ENCODE measurements around the gene CHRM2.

CHRM2 gene

DNA sequence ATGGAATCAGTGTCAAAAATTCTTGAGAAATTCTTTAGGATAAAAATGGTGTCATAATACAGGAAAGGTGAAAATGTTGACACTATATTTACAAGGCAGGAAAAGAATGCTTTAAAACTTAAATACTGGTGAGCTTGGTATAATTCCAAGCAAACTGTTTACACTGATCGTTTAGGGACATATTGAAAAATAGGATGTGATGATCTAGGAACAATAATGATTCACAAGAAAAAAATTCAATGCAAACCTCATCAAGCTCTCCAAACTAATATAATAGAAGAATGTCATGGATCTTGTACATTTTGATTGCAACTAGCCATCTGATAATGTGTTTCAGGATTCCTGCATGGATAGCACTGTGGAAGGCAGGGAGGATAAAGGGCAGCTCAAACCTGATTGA is 98.4 kb downstream of the CHRM2 start:
- TF ChIP-seq, protein P1, sequence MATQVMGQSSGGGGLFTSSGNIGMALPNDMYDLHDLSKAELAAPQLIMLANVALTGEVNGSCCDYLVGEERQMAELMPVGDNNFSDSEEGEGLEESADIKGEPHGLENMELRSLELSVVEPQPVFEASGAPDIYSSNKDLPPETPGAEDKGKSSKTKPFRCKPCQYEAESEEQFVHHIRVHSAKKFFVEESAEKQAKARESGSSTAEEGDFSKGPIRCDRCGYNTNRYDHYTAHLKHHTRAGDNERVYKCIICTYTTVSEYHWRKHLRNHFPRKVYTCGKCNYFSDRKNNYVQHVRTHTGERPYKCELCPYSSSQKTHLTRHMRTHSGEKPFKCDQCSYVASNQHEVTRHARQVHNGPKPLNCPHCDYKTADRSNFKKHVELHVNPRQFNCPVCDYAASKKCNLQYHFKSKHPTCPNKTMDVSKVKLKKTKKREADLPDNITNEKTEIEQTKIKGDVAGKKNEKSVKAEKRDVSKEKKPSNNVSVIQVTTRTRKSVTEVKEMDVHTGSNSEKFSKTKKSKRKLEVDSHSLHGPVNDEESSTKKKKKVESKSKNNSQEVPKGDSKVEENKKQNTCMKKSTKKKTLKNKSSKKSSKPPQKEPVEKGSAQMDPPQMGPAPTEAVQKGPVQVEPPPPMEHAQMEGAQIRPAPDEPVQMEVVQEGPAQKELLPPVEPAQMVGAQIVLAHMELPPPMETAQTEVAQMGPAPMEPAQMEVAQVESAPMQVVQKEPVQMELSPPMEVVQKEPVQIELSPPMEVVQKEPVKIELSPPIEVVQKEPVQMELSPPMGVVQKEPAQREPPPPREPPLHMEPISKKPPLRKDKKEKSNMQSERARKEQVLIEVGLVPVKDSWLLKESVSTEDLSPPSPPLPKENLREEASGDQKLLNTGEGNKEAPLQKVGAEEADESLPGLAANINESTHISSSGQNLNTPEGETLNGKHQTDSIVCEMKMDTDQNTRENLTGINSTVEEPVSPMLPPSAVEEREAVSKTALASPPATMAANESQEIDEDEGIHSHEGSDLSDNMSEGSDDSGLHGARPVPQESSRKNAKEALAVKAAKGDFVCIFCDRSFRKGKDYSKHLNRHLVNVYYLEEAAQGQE (IDR thresholded peaks at IDR 0.05; ENCODE audit: low read depth) = no peak
- TF ChIP-seq, protein P2, sequence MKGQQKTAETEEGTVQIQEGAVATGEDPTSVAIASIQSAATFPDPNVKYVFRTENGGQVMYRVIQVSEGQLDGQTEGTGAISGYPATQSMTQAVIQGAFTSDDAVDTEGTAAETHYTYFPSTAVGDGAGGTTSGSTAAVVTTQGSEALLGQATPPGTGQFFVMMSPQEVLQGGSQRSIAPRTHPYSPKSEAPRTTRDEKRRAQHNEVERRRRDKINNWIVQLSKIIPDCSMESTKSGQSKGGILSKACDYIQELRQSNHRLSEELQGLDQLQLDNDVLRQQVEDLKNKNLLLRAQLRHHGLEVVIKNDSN (IDR thresholded peaks at IDR 0.05) = no peak
- TF ChIP-seq TCF12 (IDR thresholded peaks at IDR 0.05; ENCODE audit: low read depth) = no peak
- no peak for TF ChIP-seq TAF1 (IDR thresholded peaks at IDR 0.05; ENCODE audit: low read depth)
- TF ChIP-seq EGR1 (IDR thresholded peaks at IDR 0.05) = no peak
- no peak for TF ChIP-seq CEBPB (IDR thresholded peaks at IDR 0.05)
- TF ChIP-seq RAD21 (IDR thresholded peaks at IDR 0.05; ENCODE audit: low read depth) = no peak
- TF ChIP-seq NFIC (IDR thresholded peaks at IDR 0.05) = no peak
- TF ChIP-seq, protein P3, sequence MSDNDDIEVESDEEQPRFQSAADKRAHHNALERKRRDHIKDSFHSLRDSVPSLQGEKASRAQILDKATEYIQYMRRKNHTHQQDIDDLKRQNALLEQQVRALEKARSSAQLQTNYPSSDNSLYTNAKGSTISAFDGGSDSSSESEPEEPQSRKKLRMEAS (IDR thresholded peaks at IDR 0.05) = no peak

DNA sequence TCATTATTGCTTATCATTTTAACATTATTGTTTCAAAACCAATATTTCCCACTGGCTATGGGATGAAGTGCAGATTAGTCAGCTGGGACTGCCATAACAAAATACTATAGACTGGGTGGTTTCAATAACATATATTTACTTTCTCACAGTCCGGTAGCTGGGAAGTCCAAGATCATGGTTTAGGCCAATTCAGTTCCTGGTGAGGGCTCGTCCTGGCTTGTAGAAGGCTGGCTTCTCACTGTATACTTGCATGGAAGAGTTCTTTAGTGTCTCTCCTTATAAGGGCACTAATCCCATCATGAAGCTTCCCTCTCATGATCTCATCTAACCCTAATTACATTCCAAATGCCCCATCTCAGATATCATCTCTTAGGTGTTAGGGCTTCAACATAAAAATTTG is 101.3 kb downstream of the CHRM2 start:
- TF ChIP-seq RAD21 (IDR thresholded peaks at IDR 0.05; ENCODE audit: low read depth) = no peak
- TF ChIP-seq, protein P3 (IDR thresholded peaks at IDR 0.05) = no peak
- TF ChIP-seq, protein P2 (IDR thresholded peaks at IDR 0.05) = no peak

DNA sequence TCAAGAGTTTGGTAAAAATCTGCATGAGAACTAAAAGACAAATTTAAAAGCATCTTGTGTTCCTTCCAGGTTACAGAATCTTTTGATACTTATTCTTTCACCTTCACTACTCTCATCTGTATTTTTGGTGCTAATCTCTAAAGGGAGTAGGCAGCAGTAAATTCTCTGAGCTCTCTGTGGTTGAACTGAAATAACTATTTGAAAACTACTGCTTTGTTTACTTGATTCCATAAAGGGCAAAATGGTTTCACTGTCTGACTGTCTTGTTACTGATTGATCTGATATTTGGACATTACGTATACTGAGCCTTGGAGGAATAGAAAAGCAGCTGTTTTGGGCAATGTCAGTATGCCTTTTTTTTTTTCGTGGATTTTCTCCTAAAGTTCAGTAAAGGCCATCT is 103.3 kb downstream of the CHRM2 start:
- no peak for TF ChIP-seq FOXM1 (IDR thresholded peaks at IDR 0.05; ENCODE audit: borderline replicate concordance, low read depth)
- TF ChIP-seq RAD21 (IDR thresholded peaks at IDR 0.05; ENCODE audit: low read depth) = no peak
- TF ChIP-seq, protein P3 (IDR thresholded peaks at IDR 0.05) = no peak
- no peak for TF ChIP-seq TEAD4 (IDR thresholded peaks at IDR 0.05)
- TF ChIP-seq, protein P1 (IDR thresholded peaks at IDR 0.05; ENCODE audit: low read depth) = no peak
- no peak for TF ChIP-seq EP300 (IDR thresholded peaks at IDR 0.05; ENCODE audit: borderline replicate concordance)
- no peak for TF ChIP-seq CREB1 (IDR thresholded peaks at IDR 0.05; ENCODE audit: low read depth)
- no peak for TF ChIP-seq CEBPB (IDR thresholded peaks at IDR 0.05)
- TF ChIP-seq TCF12 (IDR thresholded peaks at IDR 0.05; ENCODE audit: low read depth) = no peak
- no peak for TF ChIP-seq TAF1 (IDR thresholded peaks at IDR 0.05; ENCODE audit: low read depth)

DNA sequence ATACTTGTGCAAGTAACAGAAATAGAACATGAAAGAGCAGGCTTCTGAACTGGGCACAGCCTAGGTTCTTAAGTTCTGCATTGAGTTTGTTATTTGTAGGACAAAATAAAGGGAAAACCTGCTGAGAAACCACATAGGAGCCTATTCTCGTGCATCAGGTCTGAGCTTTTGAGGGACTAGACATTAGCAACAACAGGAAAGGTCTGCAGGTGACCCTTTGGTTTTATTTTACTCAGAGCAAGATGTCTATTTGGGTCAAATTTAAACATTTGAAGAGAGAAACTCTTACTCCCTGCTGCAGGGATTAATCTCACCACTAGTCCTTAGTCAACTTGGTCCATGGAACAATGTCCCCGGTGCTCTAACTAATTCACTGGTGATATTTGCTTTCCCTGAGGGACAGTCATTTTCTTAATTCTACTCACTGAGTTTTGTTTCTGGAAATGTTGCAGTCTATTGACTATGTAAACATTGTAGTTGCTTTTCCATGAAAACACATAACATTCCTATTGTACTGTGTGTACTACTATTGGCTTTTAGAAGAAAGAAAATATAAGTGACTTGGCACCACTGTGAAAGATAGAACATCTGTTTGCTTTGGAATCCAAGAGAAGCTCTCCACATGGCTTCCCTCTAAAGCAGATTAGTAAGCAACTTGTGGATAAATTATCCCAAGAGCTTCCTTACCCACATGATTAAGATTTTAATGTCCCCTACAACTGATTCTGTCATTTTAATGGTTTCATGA is 108.2 kb downstream of the CHRM2 start:
- TF ChIP-seq CEBPB (IDR thresholded peaks at IDR 0.05) (no peak), ZBTB7A (IDR thresholded peaks at IDR 0.05; ENCODE audit: low read depth) (no peak), RAD21 (IDR thresholded peaks at IDR 0.05; ENCODE audit: low read depth) (no peak), TCF12 (IDR thresholded peaks at IDR 0.05; ENCODE audit: low read depth) (no peak), CREB1 (IDR thresholded peaks at IDR 0.05; ENCODE audit: low read depth) (no peak), EP300 (IDR thresholded peaks at IDR 0.05; ENCODE audit: borderline replicate concordance) (no peak), NFIC (IDR thresholded peaks at IDR 0.05) (no peak), FOXM1 (IDR thresholded peaks at IDR 0.05; ENCODE audit: borderline replicate concordance, low read depth) (no peak), EGR1 (IDR thresholded peaks at IDR 0.05) (no peak), YY1 (IDR thresholded peaks at IDR 0.05; ENCODE audit: low read depth) (no peak), TAF1 (IDR thresholded peaks at IDR 0.05; ENCODE audit: low read depth) (no peak), TEAD4 (IDR thresholded peaks at IDR 0.05) (no peak)
- TF ChIP-seq, protein P1 (IDR thresholded peaks at IDR 0.05; ENCODE audit: low read depth) = no peak
- TF ChIP-seq, protein P3 (IDR thresholded peaks at IDR 0.05) = no peak
- TF ChIP-seq, protein P2 (IDR thresholded peaks at IDR 0.05) = no peak

Measured in Ishikawa (cell line).